ENCODE measurements around the gene MPHOSPH10. TPM values are rescaled to one million over a fixed set of nuclear protein-coding genes. Genes with fewer than 3 reads are reported as not detected.
"Not testable (repeated sequence)": the region's sequence is repeated elsewhere in the genome, so short reads cannot be mapped to it uniquely, and the experiment has no call there.

MPHOSPH10 gene
- polyA plus RNA-seq, 1 donor (not counting 4 experiments of a cell fraction or from before 2014, with no cell fraction given) = 20.3 TPM

GRCh38 chr2:71174207-71174606, 43.8 kb downstream of the MPHOSPH10 start:
- no peak overlapping the region for H3K9ac ChIP-seq (ENCODE audit: control insufficient read depth, extremely low read depth, insufficient read depth, low read length)
- H3K4me1 ChIP-seq (ENCODE audit: control insufficient read depth, extremely low read depth, insufficient read depth, low read length) = no peaks in the 10 kb centered on the region
- H4K20me1 ChIP-seq (ENCODE audit: control insufficient read depth, extremely low read depth, insufficient read depth, low read length) = no peaks in the 10 kb centered on the region
- H3K4me3 ChIP-seq (ENCODE audit: control insufficient read depth in 2 of 3, extremely low read depth in 1 of 3, insufficient read depth in 2 of 3, low read depth in 1 of 3, low read length in 3 of 3) = no peak overlapping the region
- no peaks in the 10 kb centered on the region for H3K79me2 ChIP-seq (ENCODE audit: control insufficient read depth, insufficient read depth, low read length)
- no peaks in the 10 kb centered on the region for H3K9me1 ChIP-seq (ENCODE audit: control insufficient read depth, extremely low read depth, insufficient read depth, low read length)
- H2AFZ ChIP-seq (ENCODE audit: control insufficient read depth, low read length) = no peak overlapping the region
- TF ChIP-seq EZH2 (IDR thresholded peaks at IDR 0.05; ENCODE audit: low read length) (no peak), CTCF (optimal IDR thresholded peaks at IDR 0.05 in 1 of 3, IDR thresholded peaks at IDR 0.05 in 1 of 3, conservative IDR thresholded peaks at IDR 0.05 in 1 of 3; ENCODE audit: extremely low read depth in 1 of 3, insufficient read depth in 2 of 3, low read length in 3 of 3) (no peak)
- dilution Hi-C loops (cut with MboI; ENCODE audit: extremely low pct_ligation_motif_present, low sequenced_read_pairs) = no loop called here
- no peak for DNase-seq (ENCODE audit: low read depth, low spot score)
- no peak overlapping the region for H3K4me2 ChIP-seq (ENCODE audit: control insufficient read depth, extremely low read depth, insufficient read depth, low read depth, low read length)
- H3K27ac ChIP-seq (ENCODE audit: control insufficient read depth, insufficient read depth, low read length) = no peak overlapping the region
- FAIRE-seq = no peak
- H3K9me3 ChIP-seq (ENCODE audit: control insufficient read depth, low read depth, low read length) = no peaks in the 10 kb centered on the region
- H3K36me3 ChIP-seq (ENCODE audit: control insufficient read depth in 2 of 2, extremely low read depth in 1 of 2, insufficient read depth in 2 of 2, low read length in 2 of 2) = no peaks in the 10 kb centered on the region
- H3K27me3 ChIP-seq (ENCODE audit: control insufficient read depth, extremely low read depth, insufficient read depth, low read length) = peaks cover 8% of the 10 kb centered on the region

GRCh38 chr2:71178836-71179235, 48.4 kb downstream of the MPHOSPH10 start:
- dilution Hi-C loops (cut with MboI; ENCODE audit: extremely low pct_ligation_motif_present, low sequenced_read_pairs); H3K27me3 ChIP-seq (ENCODE audit: control insufficient read depth, extremely low read depth, insufficient read depth, low read length); H3K4me1 ChIP-seq (ENCODE audit: control insufficient read depth, extremely low read depth, insufficient read depth, low read length); H3K79me2 ChIP-seq (ENCODE audit: control insufficient read depth, insufficient read depth, low read length); DNase-seq (ENCODE audit: low read depth, low spot score); H4K20me1 ChIP-seq (ENCODE audit: control insufficient read depth, extremely low read depth, insufficient read depth, low read length); H3K36me3 ChIP-seq (ENCODE audit: control insufficient read depth in 2 of 2, extremely low read depth in 1 of 2, insufficient read depth in 2 of 2, low read length in 2 of 2); H3K4me3 ChIP-seq (ENCODE audit: control insufficient read depth in 2 of 3, extremely low read depth in 1 of 3, insufficient read depth in 2 of 3, low read depth in 1 of 3, low read length in 3 of 3); FAIRE-seq; H3K27ac ChIP-seq (ENCODE audit: control insufficient read depth, insufficient read depth, low read length); H3K9me3 ChIP-seq (ENCODE audit: control insufficient read depth, low read depth, low read length); H3K9ac ChIP-seq (ENCODE audit: control insufficient read depth, extremely low read depth, insufficient read depth, low read length); H3K4me2 ChIP-seq (ENCODE audit: control insufficient read depth, extremely low read depth, insufficient read depth, low read depth, low read length); H3K9me1 ChIP-seq (ENCODE audit: control insufficient read depth, extremely low read depth, insufficient read depth, low read length); H2AFZ ChIP-seq (ENCODE audit: control insufficient read depth, low read length): not testable (repeated sequence)

GRCh38 chr2:71181316-71181715, 50.9 kb downstream of the MPHOSPH10 start:
- Histone ChIP-seq H3K36me3 (ENCODE audit: control insufficient read depth in 2 of 2, extremely low read depth in 1 of 2, insufficient read depth in 2 of 2, low read length in 2 of 2) (no peaks in the 10 kb centered on the region), H3K4me3 (ENCODE audit: control insufficient read depth in 2 of 3, extremely low read depth in 1 of 3, insufficient read depth in 2 of 3, low read depth in 1 of 3, low read length in 3 of 3) (no peak overlapping the region), H3K9ac (ENCODE audit: control insufficient read depth, extremely low read depth, insufficient read depth, low read length) (no peak overlapping the region), H3K9me3 (ENCODE audit: control insufficient read depth, low read depth, low read length) (no peaks in the 10 kb centered on the region), H3K27me3 (ENCODE audit: control insufficient read depth, extremely low read depth, insufficient read depth, low read length) (peaks cover 6% of the 10 kb centered on the region), H3K4me1 (ENCODE audit: control insufficient read depth, extremely low read depth, insufficient read depth, low read length) (no peaks in the 10 kb centered on the region), H4K20me1 (ENCODE audit: control insufficient read depth, extremely low read depth, insufficient read depth, low read length) (no peaks in the 10 kb centered on the region), H3K27ac (ENCODE audit: control insufficient read depth, insufficient read depth, low read length) (no peak overlapping the region), H3K79me2 (ENCODE audit: control insufficient read depth, insufficient read depth, low read length) (no peaks in the 10 kb centered on the region), H2AFZ (ENCODE audit: control insufficient read depth, low read length) (no peak overlapping the region), H3K4me2 (ENCODE audit: control insufficient read depth, extremely low read depth, insufficient read depth, low read depth, low read length) (no peak overlapping the region), H3K9me1 (ENCODE audit: control insufficient read depth, extremely low read depth, insufficient read depth, low read length) (no peaks in the 10 kb centered on the region)
- no peak for DNase-seq (ENCODE audit: low read depth, low spot score)
- dilution Hi-C loops (cut with MboI; ENCODE audit: extremely low pct_ligation_motif_present, low sequenced_read_pairs) = no loop called here
- no peak for TF ChIP-seq EZH2 (IDR thresholded peaks at IDR 0.05; ENCODE audit: low read length)
- no peak for TF ChIP-seq CTCF (optimal IDR thresholded peaks at IDR 0.05 in 1 of 3, IDR thresholded peaks at IDR 0.05 in 1 of 3, conservative IDR thresholded peaks at IDR 0.05 in 1 of 3; ENCODE audit: extremely low read depth in 1 of 3, insufficient read depth in 2 of 3, low read length in 3 of 3)
- FAIRE-seq = no peak

GRCh38 chr2:71183306-71184115, 53.1 kb downstream of the MPHOSPH10 start:
- H3K4me3 ChIP-seq (ENCODE audit: control insufficient read depth in 2 of 3, extremely low read depth in 1 of 3, insufficient read depth in 2 of 3, low read depth in 1 of 3, low read length in 3 of 3); H3K27ac ChIP-seq (ENCODE audit: control insufficient read depth, insufficient read depth, low read length); H3K79me2 ChIP-seq (ENCODE audit: control insufficient read depth, insufficient read depth, low read length); dilution Hi-C loops (cut with MboI; ENCODE audit: extremely low pct_ligation_motif_present, low sequenced_read_pairs); H3K9me1 ChIP-seq (ENCODE audit: control insufficient read depth, extremely low read depth, insufficient read depth, low read length); H3K4me2 ChIP-seq (ENCODE audit: control insufficient read depth, extremely low read depth, insufficient read depth, low read depth, low read length); DNase-seq (ENCODE audit: low read depth, low spot score); H3K9me3 ChIP-seq (ENCODE audit: control insufficient read depth, low read depth, low read length); H3K36me3 ChIP-seq (ENCODE audit: control insufficient read depth in 2 of 2, extremely low read depth in 1 of 2, insufficient read depth in 2 of 2, low read length in 2 of 2); H4K20me1 ChIP-seq (ENCODE audit: control insufficient read depth, extremely low read depth, insufficient read depth, low read length); FAIRE-seq; H3K9ac ChIP-seq (ENCODE audit: control insufficient read depth, extremely low read depth, insufficient read depth, low read length); H3K27me3 ChIP-seq (ENCODE audit: control insufficient read depth, extremely low read depth, insufficient read depth, low read length); H2AFZ ChIP-seq (ENCODE audit: control insufficient read depth, low read length); H3K4me1 ChIP-seq (ENCODE audit: control insufficient read depth, extremely low read depth, insufficient read depth, low read length): not testable (repeated sequence)

Data from keratinocyte (primary cell).